GM23338 (cell line): ENCODE data around the gene EVC. TPM values are rescaled to one million over a fixed set of nuclear protein-coding genes. Genes with fewer than 3 reads are reported as not detected.

Experiments
- ATAC-seq: fragments of 200-7000 bp; cut with Tn5 transposase; 3 replicates; pipeline ENCODE4 v1.9.1; 2020
- DNase-seq: peaks from one replicate; pipeline ENCODE4 v3.0.0-alpha.2; 2015; ENCODE audit warnings: low spot score
- H2AFZ ChIP-seq: fragments of 200-600 bp; sonication (generic); 2 replicates; pipeline ENCODE4 v1.8.0; 2016; ENCODE audit warnings: antibody characterized with exemption, mild to moderate bottlenecking, moderate library complexity
- H3F3A ChIP-seq: fragments of 200-600 bp; sonication (generic); replicated peaks from 2 replicates; pipeline ENCODE4 v1.8.0; 2017; ENCODE audit warnings: antibody characterized with exemption, mixed run types, low read depth
- H3K27ac ChIP-seq: fragments of 200-600 bp; sonication (generic); 2 replicates; pipeline ENCODE4 v1.6.1; 2016; ENCODE audit warnings: low read depth
- H3K27me3 ChIP-seq: fragments of 200-600 bp; sonication (generic); 2 replicates; pipeline ENCODE4 v1.8.0; 2016; ENCODE audit warnings: mild to moderate bottlenecking, mixed run types, moderate library complexity; ENCODE audit not compliant: insufficient read depth
- H3K36me3 ChIP-seq: fragments of 200-600 bp; sonication (generic); 2 replicates; pipeline ENCODE4 v1.8.0; 2016; ENCODE audit warnings: mild to moderate bottlenecking; ENCODE audit not compliant: insufficient read depth
- H3K4me1 ChIP-seq: fragments of 200-600 bp; sonication (generic); 2 replicates; pipeline ENCODE4 v1.8.0; 2016; ENCODE audit warnings: mild to moderate bottlenecking, moderate library complexity; ENCODE audit not compliant: insufficient read depth
- H3K4me2 ChIP-seq: fragments of 200-600 bp; sonication (generic); 2 replicates; pipeline ENCODE4 v1.7.1; 2017; ENCODE audit warnings: mixed run types
- H3K4me3 ChIP-seq: fragments of 200-600 bp; sonication (generic); 2 replicates; pipeline ENCODE4 v1.6.1; 2016; ENCODE audit warnings: mixed run types
- H3K79me2 ChIP-seq: fragments of 200-600 bp; sonication (generic); replicated peaks from 2 replicates; pipeline ENCODE4 v1.8.0; 2017; ENCODE audit warnings: mild to moderate bottlenecking; ENCODE audit not compliant: insufficient read depth
- H3K9me2 ChIP-seq: fragments of 200-600 bp; sonication (generic); 2 replicates; pipeline ENCODE4 v1.8.0; 2017; ENCODE audit not compliant: insufficient read depth
- H4K20me1 ChIP-seq: fragments of 200-600 bp; sonication (generic); replicated peaks from 2 replicates; pipeline ENCODE4 v1.8.0; 2017; ENCODE audit warnings: mild to moderate bottlenecking; ENCODE audit not compliant: insufficient read depth
- H3K27ac Mint-ChIP-seq: 2 replicates; pipeline ENCODE4 v1.8.0; 2020; ENCODE audit warnings: inconsistent platforms, mild to moderate bottlenecking, moderate library complexity, mixed read lengths
- H3K27me3 Mint-ChIP-seq: 3 replicates; pipeline ENCODE4 v1.8.0; 2022; ENCODE audit warnings: low read depth, mild to moderate bottlenecking, moderate library complexity, mixed read lengths, inconsistent platforms; ENCODE audit not compliant: insufficient read depth, poor library complexity
- H3K36me3 Mint-ChIP-seq: 3 replicates; pipeline ENCODE4 v1.8.0; 2021; ENCODE audit warnings: low read depth, mild to moderate bottlenecking, inconsistent platforms, moderate library complexity, mixed read lengths
- H3K4me1 Mint-ChIP-seq: 3 replicates; pipeline ENCODE4 v1.8.0; 2020; ENCODE audit warnings: mild to moderate bottlenecking, inconsistent platforms, mixed read lengths
- H3K4me3 Mint-ChIP-seq: 3 replicates; pipeline ENCODE4 v1.8.0; 2021; ENCODE audit warnings: moderate library complexity, mild to moderate bottlenecking, inconsistent platforms, mixed read lengths
- H3K9me3 Mint-ChIP-seq: 3 replicates; pipeline ENCODE4 v1.8.0; 2020; ENCODE audit warnings: moderate library complexity, mild to moderate bottlenecking, inconsistent platforms, mixed read lengths
- CREB1 ChIP-seq: fragments of 250-450 bp; sonication (Bioruptor Pico); IDR thresholded peaks from 2 replicates; pipeline ENCODE4 v1.5.0; 2020; ENCODE audit warnings: low read depth, mild to moderate bottlenecking, moderate library complexity
- EZH2 ChIP-seq: fragments of 200-600 bp; sonication (generic); IDR thresholded peaks from one replicate; pipeline ENCODE4 v1.8.0; 2017; ENCODE audit warnings: antibody characterized with exemption, mild to moderate bottlenecking, low read depth; ENCODE audit not compliant: unreplicated experiment
- EZH2phosphoT487 ChIP-seq: fragments of 200-600 bp; sonication (generic); IDR thresholded peaks from one replicate; pipeline ENCODE4 v1.8.1; 2018; ENCODE audit warnings: antibody characterized with exemption; ENCODE audit not compliant: unreplicated experiment
- JUNB ChIP-seq: IDR thresholded peaks from one replicate; pipeline ENCODE4 v1.6.1; 2016; ENCODE audit warnings: antibody characterized with exemption; ENCODE audit not compliant: unreplicated experiment
- NANOG ChIP-seq: IDR thresholded peaks from 2 replicates; pipeline ENCODE4 v1.6.1; 2016; ENCODE audit warnings: antibody characterized with exemption, borderline replicate concordance
- POLR2AphosphoS5 ChIP-seq: IDR thresholded peaks from 2 replicates; pipeline ENCODE4 v1.6.1; 2016; ENCODE audit warnings: antibody characterized with exemption, low read depth
- REST ChIP-seq: IDR thresholded peaks from one replicate; pipeline ENCODE4 v1.6.1; 2018; ENCODE audit warnings: antibody characterized with exemption; ENCODE audit not compliant: unreplicated experiment
- STAT1 ChIP-seq: IDR thresholded peaks from one replicate; pipeline ENCODE4 v1.6.1; 2016; ENCODE audit warnings: antibody characterized with exemption; ENCODE audit not compliant: unreplicated experiment
- ZNF114 ChIP-seq: fragments of 250-450 bp; sonication (Bioruptor Pico); IDR thresholded peaks from 2 replicates; pipeline ENCODE4 v1.5.0; 2020; ENCODE audit warnings: mild to moderate bottlenecking, moderate library complexity
- ZNF331 ChIP-seq: fragments of 250-450 bp; sonication (Bioruptor Pico); IDR thresholded peaks from 2 replicates; pipeline ENCODE4 v1.5.0; 2020; ENCODE audit warnings: low read depth, mild to moderate bottlenecking, moderate library complexity
- polyA plus RNA-seq: library from polyadenylated mRNA; unstranded; fragments of >200 nt; fragmentation: Nextera tagmentation; extraction: Ambion mirVana; gene quantifications from 2 replicates; pipeline ENCODE4 v1.2.1, GENCODE V29; 2016
- total RNA-seq: library from RNA; depleted of rRNA; stranded (reverse); fragments of >200 nt; shearing (Covaris generic); gene quantifications from 2 replicates; pipeline ENCODE4 v1.2.3, GENCODE V29; 2014
- TF ChIP-seq, protein P1 (sequence below): IDR thresholded peaks from 2 replicates; pipeline ENCODE4 v1.6.1; 2016; ENCODE audit warnings: antibody characterized with exemption
- TF ChIP-seq, protein P2 (sequence below), 2 experiments: fragments of 200-600 bp in 1 of 2; sonication (generic) in 1 of 2; conservative IDR thresholded peaks; 2 replicates each; pipeline versions ENCODE4 v1.5.1 to v1.6.1; 2016 to 2017; ENCODE audit warnings: antibody characterized with exemption in 2 of 2, low read depth in 2 of 2, mild to moderate bottlenecking in 2 of 2, moderate library complexity in 1 of 2
- TF ChIP-seq, protein P3 (sequence below): fragments of 250-450 bp; sonication (Bioruptor Pico); IDR thresholded peaks from 2 replicates; pipeline ENCODE4 v1.5.0; 2020; ENCODE audit warnings: mild to moderate bottlenecking, moderate library complexity

Gene EVC
- total and polyA plus RNA-seq, 2 experiments from 2014 or later: 1.7 to 12.8 TPM

GRCh38 chr4:5800496-5800895, 89.5 kb downstream of the EVC start:
- no peak overlapping the region for H2AFZ ChIP-seq
- no peaks in the 10 kb centered on the region for H3K9me3 Mint-ChIP-seq
- no peaks in the 10 kb centered on the region for H3F3A ChIP-seq
- ATAC-seq (no peak), DNase-seq (no peak)
- H3K36me3 Mint-ChIP-seq: peaks cover 26% of the 10 kb centered on the region
- TF ChIP-seq, protein P1, sequence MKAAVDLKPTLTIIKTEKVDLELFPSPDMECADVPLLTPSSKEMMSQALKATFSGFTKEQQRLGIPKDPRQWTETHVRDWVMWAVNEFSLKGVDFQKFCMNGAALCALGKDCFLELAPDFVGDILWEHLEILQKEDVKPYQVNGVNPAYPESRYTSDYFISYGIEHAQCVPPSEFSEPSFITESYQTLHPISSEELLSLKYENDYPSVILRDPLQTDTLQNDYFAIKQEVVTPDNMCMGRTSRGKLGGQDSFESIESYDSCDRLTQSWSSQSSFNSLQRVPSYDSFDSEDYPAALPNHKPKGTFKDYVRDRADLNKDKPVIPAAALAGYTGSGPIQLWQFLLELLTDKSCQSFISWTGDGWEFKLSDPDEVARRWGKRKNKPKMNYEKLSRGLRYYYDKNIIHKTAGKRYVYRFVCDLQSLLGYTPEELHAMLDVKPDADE: no peak
- TF ChIP-seq JUNB (no peak), ZNF114 (no peak), EZH2 (no peak), EZH2phosphoT487 (no peak), POLR2AphosphoS5 (no peak), REST (no peak), ZNF331 (CRISPR knock-in tag) (no peak), STAT1 (no peak), CREB1 (CRISPR knock-in tag) (no peak), NANOG (no peak)
- TF ChIP-seq, protein P2, sequence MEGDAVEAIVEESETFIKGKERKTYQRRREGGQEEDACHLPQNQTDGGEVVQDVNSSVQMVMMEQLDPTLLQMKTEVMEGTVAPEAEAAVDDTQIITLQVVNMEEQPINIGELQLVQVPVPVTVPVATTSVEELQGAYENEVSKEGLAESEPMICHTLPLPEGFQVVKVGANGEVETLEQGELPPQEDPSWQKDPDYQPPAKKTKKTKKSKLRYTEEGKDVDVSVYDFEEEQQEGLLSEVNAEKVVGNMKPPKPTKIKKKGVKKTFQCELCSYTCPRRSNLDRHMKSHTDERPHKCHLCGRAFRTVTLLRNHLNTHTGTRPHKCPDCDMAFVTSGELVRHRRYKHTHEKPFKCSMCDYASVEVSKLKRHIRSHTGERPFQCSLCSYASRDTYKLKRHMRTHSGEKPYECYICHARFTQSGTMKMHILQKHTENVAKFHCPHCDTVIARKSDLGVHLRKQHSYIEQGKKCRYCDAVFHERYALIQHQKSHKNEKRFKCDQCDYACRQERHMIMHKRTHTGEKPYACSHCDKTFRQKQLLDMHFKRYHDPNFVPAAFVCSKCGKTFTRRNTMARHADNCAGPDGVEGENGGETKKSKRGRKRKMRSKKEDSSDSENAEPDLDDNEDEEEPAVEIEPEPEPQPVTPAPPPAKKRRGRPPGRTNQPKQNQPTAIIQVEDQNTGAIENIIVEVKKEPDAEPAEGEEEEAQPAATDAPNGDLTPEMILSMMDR (conservative IDR thresholded peaks at IDR 0.05; ENCODE audit: low read depth in 2 of 2): no peak
- TF ChIP-seq, protein P3, sequence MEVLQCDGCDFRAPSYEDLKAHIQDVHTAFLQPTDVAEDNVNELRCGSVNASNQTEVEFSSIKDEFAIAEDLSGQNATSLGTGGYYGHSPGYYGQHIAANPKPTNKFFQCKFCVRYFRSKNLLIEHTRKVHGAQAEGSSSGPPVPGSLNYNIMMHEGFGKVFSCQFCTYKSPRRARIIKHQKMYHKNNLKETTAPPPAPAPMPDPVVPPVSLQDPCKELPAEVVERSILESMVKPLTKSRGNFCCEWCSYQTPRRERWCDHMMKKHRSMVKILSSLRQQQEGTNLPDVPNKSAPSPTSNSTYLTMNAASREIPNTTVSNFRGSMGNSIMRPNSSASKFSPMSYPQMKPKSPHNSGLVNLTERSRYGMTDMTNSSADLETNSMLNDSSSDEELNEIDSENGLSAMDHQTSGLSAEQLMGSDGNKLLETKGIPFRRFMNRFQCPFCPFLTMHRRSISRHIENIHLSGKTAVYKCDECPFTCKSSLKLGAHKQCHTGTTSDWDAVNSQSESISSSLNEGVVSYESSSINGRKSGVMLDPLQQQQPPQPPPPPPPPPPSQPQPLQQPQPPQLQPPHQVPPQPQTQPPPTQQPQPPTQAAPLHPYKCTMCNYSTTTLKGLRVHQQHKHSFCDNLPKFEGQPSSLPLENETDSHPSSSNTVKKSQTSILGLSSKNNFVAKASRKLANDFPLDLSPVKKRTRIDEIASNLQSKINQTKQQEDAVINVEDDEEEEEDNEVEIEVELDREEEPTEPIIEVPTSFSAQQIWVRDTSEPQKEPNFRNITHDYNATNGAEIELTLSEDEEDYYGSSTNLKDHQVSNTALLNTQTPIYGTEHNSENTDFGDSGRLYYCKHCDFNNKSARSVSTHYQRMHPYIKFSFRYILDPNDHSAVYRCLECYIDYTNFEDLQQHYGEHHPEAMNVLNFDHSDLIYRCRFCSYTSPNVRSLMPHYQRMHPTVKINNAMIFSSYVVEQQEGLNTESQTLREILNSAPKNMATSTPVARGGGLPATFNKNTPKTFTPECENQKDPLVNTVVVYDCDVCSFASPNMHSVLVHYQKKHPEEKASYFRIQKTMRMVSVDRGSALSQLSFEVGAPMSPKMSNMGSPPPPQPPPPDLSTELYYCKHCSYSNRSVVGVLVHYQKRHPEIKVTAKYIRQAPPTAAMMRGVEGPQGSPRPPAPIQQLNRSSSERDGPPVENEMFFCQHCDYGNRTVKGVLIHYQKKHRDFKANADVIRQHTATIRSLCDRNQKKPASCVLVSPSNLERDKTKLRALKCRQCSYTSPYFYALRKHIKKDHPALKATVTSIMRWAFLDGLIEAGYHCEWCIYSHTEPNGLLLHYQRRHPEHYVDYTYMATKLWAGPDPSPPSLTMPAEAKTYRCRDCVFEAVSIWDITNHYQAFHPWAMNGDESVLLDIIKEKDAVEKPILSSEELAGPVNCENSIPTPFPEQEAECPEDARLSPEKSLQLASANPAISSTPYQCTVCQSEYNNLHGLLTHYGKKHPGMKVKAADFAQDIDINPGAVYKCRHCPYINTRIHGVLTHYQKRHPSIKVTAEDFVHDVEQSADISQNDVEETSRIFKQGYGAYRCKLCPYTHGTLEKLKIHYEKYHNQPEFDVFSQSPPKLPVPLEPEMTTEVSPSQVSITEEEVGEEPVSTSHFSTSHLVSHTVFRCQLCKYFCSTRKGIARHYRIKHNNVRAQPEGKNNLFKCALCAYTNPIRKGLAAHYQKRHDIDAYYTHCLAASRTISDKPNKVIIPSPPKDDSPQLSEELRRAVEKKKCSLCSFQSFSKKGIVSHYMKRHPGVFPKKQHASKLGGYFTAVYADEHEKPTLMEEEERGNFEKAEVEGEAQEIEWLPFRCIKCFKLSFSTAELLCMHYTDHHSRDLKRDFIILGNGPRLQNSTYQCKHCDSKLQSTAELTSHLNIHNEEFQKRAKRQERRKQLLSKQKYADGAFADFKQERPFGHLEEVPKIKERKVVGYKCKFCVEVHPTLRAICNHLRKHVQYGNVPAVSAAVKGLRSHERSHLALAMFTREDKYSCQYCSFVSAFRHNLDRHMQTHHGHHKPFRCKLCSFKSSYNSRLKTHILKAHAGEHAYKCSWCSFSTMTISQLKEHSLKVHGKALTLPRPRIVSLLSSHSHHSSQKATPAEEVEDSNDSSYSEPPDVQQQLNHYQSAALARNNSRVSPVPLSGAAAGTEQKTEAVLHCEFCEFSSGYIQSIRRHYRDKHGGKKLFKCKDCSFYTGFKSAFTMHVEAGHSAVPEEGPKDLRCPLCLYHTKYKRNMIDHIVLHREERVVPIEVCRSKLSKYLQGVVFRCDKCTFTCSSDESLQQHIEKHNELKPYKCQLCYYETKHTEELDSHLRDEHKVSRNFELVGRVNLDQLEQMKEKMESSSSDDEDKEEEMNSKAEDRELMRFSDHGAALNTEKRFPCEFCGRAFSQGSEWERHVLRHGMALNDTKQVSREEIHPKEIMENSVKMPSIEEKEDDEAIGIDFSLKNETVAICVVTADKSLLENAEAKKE (CRISPR knock-in tag): no peak
- H3K4me3 Mint-ChIP-seq: no peak overlapping the region
- no peak overlapping the region for H3K4me2 ChIP-seq
- no peaks in the 10 kb centered on the region for H3K4me1 Mint-ChIP-seq
- no peaks in the 10 kb centered on the region for H3K9me2 ChIP-seq
- peaks cover 9% of the 10 kb centered on the region for H3K27me3 Mint-ChIP-seq
- H3K4me3 ChIP-seq: no peak overlapping the region
- H4K20me1 ChIP-seq: no peaks in the 10 kb centered on the region
- H3K27ac ChIP-seq: no peak overlapping the region
- no peaks in the 10 kb centered on the region for H3K79me2 ChIP-seq
- H3K27ac Mint-ChIP-seq: no peak overlapping the region
- no peaks in the 10 kb centered on the region for H3K27me3 ChIP-seq
- H3K36me3 ChIP-seq: 0 out of 2 replicates have a peak, but pooled peaks cover 6% of the 10 kb centered on the region
- no peaks in the 10 kb centered on the region for H3K4me1 ChIP-seq
